GM18951 (cell line): Measurements from ENCODE around the gene NAXD.
"Not testable (repeated sequence)": the region's sequence is repeated elsewhere in the genome, so short reads cannot be mapped to it uniquely, and the experiment has no call there.

Experiments
- POLR2A ChIP-seq: IDR thresholded peaks from 4 replicates; pipeline ENCODE4 v1.6.1; 2011; ENCODE audit warnings: mild to moderate bottlenecking; ENCODE audit not compliant: insufficient read length, insufficient read depth; ENCODE audit errors: extremely low read depth
- in situ Hi-C: fragments of 300-500 bp; cut with MboI; formaldehyde crosslinking; loops from one replicate; pipeline ENCODE4 v1.12.0; 2022; ENCODE audit warnings: low sequenced_read_pairs, mixed read lengths, inconsistent platforms; ENCODE audit not compliant: unreplicated experiment

Gene NAXD

GRCh38 chr13:110615322-110616102 lies at the start of gene NAXD:
NAXD (plus strand) TSS chr13:110615545; CDS start chr13:110615602, 57 bp downstream.
- in situ Hi-C loops = no loop called here
- TF ChIP-seq POLR2A = peak; percentile 77

- TF ChIP-seq POLR2A = no peak
- in situ Hi-C loops = no loop called here
Measured at GRCh38 chr13:110566171-110566570, 49.2 kb upstream of the NAXD start.

GRCh38 chr13:110568612-110569011 lies 46.7 kb upstream of the NAXD start:
- no peak for TF ChIP-seq POLR2A
- in situ Hi-C loops = no loop called here

GRCh38 chr13:110569962-110570361 lies 45.4 kb upstream of the NAXD start:
- in situ Hi-C loops = not testable (repeated sequence)

- TF ChIP-seq POLR2A = no peak
- in situ Hi-C loops = no loop called here
Measured at GRCh38 chr13:110570886-110571285, 44.5 kb upstream of the NAXD start.

GRCh38 chr13:110571896-110572777 lies 43.2 kb upstream of the NAXD start:
- in situ Hi-C loops = no loop called here
- TF ChIP-seq POLR2A = no peak

- no peak for TF ChIP-seq POLR2A
- in situ Hi-C loops = no loop called here
Measured at GRCh38 chr13:110572778-110573118, 42.6 kb upstream of the NAXD start.

- in situ Hi-C loops = no loop called here
- TF ChIP-seq POLR2A = no peak
Measured at GRCh38 chr13:110574161-110574560, 41.2 kb upstream of the NAXD start.

GRCh38 chr13:110575322-110576069 lies 39.8 kb upstream of the NAXD start:
- TF ChIP-seq POLR2A = no peak

GRCh38 chr13:110576070-110576394 lies 39.3 kb upstream of the NAXD start:
- TF ChIP-seq POLR2A = no peak

More at GRCh38 chr13:110575322-110576069, 39.8 kb upstream of the NAXD start:
- in situ Hi-C loops = no loop called here

GRCh38 chr13:110576736-110577476 lies 38.4 kb upstream of the NAXD start:
- in situ Hi-C loops = no loop called here
- TF ChIP-seq POLR2A = no peak

More at GRCh38 chr13:110576070-110576394, 39.3 kb upstream of the NAXD start:
- in situ Hi-C loops = no loop called here

GRCh38 chr13:110578363-110578762 lies 37.0 kb upstream of the NAXD start:
- in situ Hi-C loops = no loop called here
- no peak for TF ChIP-seq POLR2A

GRCh38 chr13:110580800-110581199 lies 34.5 kb upstream of the NAXD start:
- TF ChIP-seq POLR2A = no peak
- in situ Hi-C loops = no loop called here
